Upper lobe of left lung (tissue), 4 donors: ENCODE measurements around the gene YLPM1.

Experiments
- EP300 ChIP-seq, 4 donors: sonication (generic); formaldehyde crosslinking; IDR thresholded peaks; one replicate each; pipeline ENCODE4 v1.5.1; 2017; ENCODE audit warnings: antibody characterized with exemption in 4 of 4, control low read depth in 2 of 4
- POLR2A ChIP-seq, 4 donors: fragments of 450-650 bp; IDR thresholded peaks; one replicate each; pipeline ENCODE4 v1.5.1; 2016 to 2017; ENCODE audit warnings: antibody characterized with exemption in 4 of 4, mild to moderate bottlenecking in 2 of 4
- POLR2AphosphoS5 ChIP-seq, 2 donors: sonication (generic); formaldehyde crosslinking; IDR thresholded peaks; one replicate each; pipeline ENCODE4 v1.5.1; 2017; ENCODE audit warnings: antibody characterized with exemption in 2 of 2
- TF ChIP-seq, protein P1 (sequence below), 6 experiments: fragments of 450-650 bp in 4 of 6; fragments of 200-600 bp in 2 of 6; sonication (generic) in 2 of 6; IDR thresholded peaks; one replicate each; pipeline ENCODE4 v1.5.1; 2016 to 2019; ENCODE audit warnings: antibody characterized with exemption in 6 of 6

DNA sequence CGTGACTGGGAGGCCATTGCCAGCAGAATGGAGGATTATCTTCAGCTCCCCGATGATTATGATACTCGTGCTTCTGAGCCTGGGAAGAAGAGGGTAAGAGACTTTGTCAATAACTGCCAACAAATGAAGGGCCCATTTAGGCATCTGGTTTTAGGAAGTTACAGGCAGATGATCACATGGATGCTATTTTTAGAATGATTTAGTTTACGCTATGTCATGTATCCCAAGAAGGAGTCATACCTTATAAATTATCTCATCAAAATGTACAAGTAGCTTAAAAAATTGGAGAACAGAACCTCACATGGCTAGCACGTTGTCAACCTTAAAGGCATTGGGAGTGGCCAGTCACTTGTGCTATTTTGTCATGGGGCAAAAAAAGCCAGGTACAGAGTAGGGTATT, 66.1 kb downstream of the YLPM1 start:
- TF ChIP-seq, protein P1, sequence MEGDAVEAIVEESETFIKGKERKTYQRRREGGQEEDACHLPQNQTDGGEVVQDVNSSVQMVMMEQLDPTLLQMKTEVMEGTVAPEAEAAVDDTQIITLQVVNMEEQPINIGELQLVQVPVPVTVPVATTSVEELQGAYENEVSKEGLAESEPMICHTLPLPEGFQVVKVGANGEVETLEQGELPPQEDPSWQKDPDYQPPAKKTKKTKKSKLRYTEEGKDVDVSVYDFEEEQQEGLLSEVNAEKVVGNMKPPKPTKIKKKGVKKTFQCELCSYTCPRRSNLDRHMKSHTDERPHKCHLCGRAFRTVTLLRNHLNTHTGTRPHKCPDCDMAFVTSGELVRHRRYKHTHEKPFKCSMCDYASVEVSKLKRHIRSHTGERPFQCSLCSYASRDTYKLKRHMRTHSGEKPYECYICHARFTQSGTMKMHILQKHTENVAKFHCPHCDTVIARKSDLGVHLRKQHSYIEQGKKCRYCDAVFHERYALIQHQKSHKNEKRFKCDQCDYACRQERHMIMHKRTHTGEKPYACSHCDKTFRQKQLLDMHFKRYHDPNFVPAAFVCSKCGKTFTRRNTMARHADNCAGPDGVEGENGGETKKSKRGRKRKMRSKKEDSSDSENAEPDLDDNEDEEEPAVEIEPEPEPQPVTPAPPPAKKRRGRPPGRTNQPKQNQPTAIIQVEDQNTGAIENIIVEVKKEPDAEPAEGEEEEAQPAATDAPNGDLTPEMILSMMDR (IDR thresholded peaks at IDR 0.05): no peak
- TF ChIP-seq POLR2AphosphoS5 (IDR thresholded peaks at IDR 0.05) (no peak), POLR2A (IDR thresholded peaks at IDR 0.05) (no peak), EP300 (IDR thresholded peaks at IDR 0.05) (no peak)
